Mesodermal cell (in vitro differentiated cells): ENCODE data around the gene MGMT.

Experiments
- H3K27ac ChIP-seq: 2 replicates; pipeline ENCODE4 v1.7.0; 2013; ENCODE audit warnings: mild to moderate bottlenecking, low read depth, low read length, moderate library complexity; ENCODE audit not compliant: severe bottlenecking
- H3K36me3 ChIP-seq: 2 replicates; pipeline ENCODE4 v1.7.1; 2013; ENCODE audit warnings: mild to moderate bottlenecking, low read length, moderate library complexity; ENCODE audit not compliant: control insufficient read depth, insufficient read depth
- H3K4me1 ChIP-seq: one replicate; pipeline ENCODE4 v1.7.1; 2013; ENCODE audit warnings: mild to moderate bottlenecking, low read length; ENCODE audit not compliant: insufficient read depth, control insufficient read depth, poor library complexity, severe bottlenecking
- H3K4me3 ChIP-seq: 2 replicates; pipeline ENCODE4 v1.7.0; 2013; ENCODE audit warnings: low read length, control low read depth, mild to moderate bottlenecking; ENCODE audit not compliant: insufficient read depth, poor library complexity, severe bottlenecking; ENCODE audit errors: extremely low read depth
- H3K9me3 ChIP-seq: 2 replicates; pipeline ENCODE4 v1.7.1; 2013; ENCODE audit warnings: mild to moderate bottlenecking, low read length, moderate library complexity; ENCODE audit not compliant: control insufficient read depth
- WGBS, 2 experiments: methylation state at CpG; one replicate each; pipeline ENCODE4 v1.1.5; 2013; ENCODE audit warnings: missing lambda C conversion rate in 2 of 2; ENCODE audit not compliant: insufficient coverage in 2 of 2; 5-methylcytosine and 5-hydroxymethylcytosine counted together

MGMT gene

DNA sequence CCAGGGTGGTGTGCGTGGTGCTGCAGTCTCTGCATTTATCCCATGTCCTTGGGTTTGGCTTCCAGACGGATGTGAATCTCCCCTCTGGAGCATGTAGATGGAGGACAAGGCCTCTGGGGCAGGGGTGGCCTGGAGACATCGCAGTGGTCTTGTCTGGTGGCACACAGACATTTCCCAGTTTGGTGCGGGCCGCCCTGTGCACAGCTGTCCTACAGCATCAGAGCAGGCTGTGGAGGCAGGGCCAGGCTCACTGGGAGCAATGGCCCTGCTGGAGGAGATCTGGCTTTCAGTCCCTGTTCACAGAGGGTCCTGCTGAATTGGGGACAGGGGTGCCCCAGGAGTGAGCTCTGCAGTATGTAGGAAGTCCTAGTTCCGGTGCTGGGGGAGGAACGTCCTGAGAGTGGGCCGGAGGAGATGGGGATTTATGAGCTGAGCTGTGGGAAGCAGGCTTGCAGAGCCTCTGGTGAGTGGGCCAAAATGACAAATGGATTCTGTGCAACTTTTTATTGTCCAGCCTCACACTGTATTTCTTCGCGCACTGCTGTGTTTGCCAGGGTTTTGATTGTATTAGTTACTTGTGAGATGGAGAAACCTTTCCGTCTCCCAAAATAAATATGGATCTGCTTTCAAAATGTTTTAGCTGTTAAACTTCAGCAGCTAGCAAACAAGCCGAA, 40.3 kb downstream of the MGMT start:
- whole genome bisulfite sequencing, 2 experiments = 93 to 98% methylated on average over 9 of the region's 12 CpGs
- no peaks in the 10 kb centered on the region for H3K4me1 ChIP-seq
- peaks cover 3% of the 10 kb centered on the region for H3K9me3 ChIP-seq
- H3K4me3 ChIP-seq = no peak overlapping the region
- no peaks in the 10 kb centered on the region for H3K36me3 ChIP-seq
- no peak overlapping the region for H3K27ac ChIP-seq

DNA sequence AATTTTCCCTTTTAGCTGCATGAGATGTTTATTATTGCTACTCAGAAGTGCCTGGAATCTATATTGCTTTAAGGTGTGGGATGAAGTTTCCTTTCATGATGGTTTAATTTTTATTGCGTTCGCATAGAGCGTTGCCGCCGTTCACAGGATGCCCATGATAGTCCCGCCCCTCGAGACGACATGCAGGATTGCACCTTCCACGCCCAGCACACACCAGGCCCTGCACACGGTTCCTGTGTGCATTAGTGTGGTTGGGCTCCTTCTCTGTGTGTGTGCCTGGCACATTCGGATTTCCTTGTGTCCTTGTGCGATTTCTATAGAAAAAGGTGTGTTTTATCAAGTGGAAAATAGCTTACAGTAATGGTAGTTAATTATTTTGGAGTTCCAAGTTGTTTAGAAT, 42.1 kb downstream of the MGMT start:
- 89 to 94% methylated on average over 5 to 10 of the region's 12 CpGs for WGBS, 2 experiments
- Histone ChIP-seq H3K27ac (no peak overlapping the region), H3K4me3 (no peak overlapping the region), H3K36me3 (no peaks in the 10 kb centered on the region), H3K4me1 (no peaks in the 10 kb centered on the region), H3K9me3 (peaks cover 3% of the 10 kb centered on the region)

DNA sequence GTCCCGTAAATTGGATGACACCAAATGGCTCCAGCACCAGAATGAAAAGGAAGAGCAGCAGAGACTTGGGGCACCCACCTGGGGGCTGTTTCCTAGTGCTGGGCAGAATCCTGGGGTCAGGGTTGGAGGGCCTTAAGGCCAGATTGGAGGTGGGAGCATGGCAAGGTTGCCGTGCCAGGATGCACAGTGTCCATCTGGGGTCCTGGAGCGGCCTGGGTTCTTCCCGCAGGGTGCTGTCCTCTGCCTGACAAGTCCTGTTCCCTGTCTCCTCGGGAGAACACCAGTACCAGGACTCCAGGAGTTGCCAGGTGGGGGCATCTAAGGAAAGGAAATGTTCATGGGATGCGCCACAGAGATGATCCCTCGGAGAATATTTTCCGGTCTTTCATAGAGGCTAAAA, 42.8 kb downstream of the MGMT start:
- Histone ChIP-seq H3K27ac (no peak overlapping the region), H3K36me3 (no peaks in the 10 kb centered on the region), H3K4me1 (no peaks in the 10 kb centered on the region), H3K4me3 (no peak overlapping the region), H3K9me3 (peaks cover 3% of the 10 kb centered on the region)
- 67 to 80% methylated on average over 3 to 7 of the region's 8 CpGs for WGBS, 2 experiments

DNA sequence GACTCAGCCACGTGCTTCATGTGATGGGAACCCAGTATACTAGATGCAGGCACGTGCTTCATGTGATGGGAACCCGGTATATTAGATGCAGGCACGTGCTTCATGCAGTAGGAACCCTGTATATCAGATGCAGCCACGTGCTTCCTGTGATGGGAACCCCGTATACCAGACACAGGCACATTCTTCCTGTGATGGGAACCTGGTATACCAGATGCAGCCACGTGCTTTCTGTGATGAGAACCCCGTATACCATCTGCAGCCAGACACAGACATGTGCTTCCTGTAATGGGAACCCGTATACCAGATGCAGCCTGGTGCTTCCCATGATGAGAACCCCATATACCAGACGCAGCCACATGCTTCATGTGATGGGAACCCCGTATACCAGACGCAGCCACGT, 44.0 kb downstream of the MGMT start:
- WGBS, 2 experiments = 93 to 96% methylated on average over 13 of the region's 13 CpGs
- Histone ChIP-seq H3K4me3 (no peak overlapping the region), H3K9me3 (peaks cover 3% of the 10 kb centered on the region)

DNA sequence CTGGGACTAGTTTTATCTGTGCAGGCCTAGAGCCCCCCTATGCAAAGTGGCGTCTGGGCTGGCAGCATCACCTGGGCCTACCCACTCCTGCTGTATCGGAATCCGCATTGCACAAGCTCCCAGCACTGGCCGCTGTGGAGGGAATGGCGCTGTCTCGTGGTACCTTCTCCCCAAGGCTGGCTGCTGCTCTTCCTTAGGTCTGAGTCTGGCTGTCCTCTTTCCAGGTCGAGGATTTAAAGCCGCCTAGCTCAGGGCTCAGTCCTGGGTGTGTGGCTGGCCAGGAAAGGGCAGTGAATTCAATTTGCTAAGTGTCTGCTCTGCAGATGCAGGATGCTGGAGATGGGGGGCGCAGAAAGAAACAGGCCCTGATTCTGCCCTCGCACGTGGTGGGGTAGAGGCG, 44.7 kb downstream of the MGMT start:
- 91 to 92% methylated on average over 11 to 12 of the region's 12 CpGs for WGBS, 2 experiments
- H3K36me3 ChIP-seq = no peaks in the 10 kb centered on the region
- no peak overlapping the region for H3K27ac ChIP-seq
- no peak overlapping the region for H3K4me3 ChIP-seq
- H3K9me3 ChIP-seq = peaks cover 3% of the 10 kb centered on the region
- H3K4me1 ChIP-seq = no peaks in the 10 kb centered on the region

More for the DNA sequence above, 44.0 kb downstream of the MGMT start:
- H3K36me3 ChIP-seq = no peaks in the 10 kb centered on the region
- no peak overlapping the region for H3K27ac ChIP-seq
- H3K4me1 ChIP-seq = no peaks in the 10 kb centered on the region

DNA sequence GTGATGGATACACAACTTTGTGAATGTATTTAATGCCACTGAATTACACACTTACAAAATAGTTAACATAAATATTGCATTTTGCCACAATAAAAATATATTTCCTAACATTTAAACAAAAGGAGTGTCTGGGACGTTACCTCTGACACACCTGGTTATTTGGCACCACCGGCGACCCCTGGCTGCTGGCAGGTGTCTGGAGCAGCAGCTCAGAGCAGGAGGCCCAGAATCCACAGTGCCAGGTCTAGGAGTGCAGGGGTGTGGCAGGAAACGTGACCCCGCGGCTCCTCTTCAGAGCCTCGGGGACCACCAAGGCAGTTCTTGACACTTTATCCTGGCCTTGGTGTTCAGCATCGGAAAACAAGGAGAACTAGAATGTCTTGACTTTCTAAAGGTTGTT, 46.3 kb downstream of the MGMT start:
- no peak overlapping the region for H3K4me3 ChIP-seq
- no peaks in the 10 kb centered on the region for H3K4me1 ChIP-seq
- WGBS, 2 experiments = 73 to 81% methylated on average over 8 of the region's 8 CpGs

DNA sequence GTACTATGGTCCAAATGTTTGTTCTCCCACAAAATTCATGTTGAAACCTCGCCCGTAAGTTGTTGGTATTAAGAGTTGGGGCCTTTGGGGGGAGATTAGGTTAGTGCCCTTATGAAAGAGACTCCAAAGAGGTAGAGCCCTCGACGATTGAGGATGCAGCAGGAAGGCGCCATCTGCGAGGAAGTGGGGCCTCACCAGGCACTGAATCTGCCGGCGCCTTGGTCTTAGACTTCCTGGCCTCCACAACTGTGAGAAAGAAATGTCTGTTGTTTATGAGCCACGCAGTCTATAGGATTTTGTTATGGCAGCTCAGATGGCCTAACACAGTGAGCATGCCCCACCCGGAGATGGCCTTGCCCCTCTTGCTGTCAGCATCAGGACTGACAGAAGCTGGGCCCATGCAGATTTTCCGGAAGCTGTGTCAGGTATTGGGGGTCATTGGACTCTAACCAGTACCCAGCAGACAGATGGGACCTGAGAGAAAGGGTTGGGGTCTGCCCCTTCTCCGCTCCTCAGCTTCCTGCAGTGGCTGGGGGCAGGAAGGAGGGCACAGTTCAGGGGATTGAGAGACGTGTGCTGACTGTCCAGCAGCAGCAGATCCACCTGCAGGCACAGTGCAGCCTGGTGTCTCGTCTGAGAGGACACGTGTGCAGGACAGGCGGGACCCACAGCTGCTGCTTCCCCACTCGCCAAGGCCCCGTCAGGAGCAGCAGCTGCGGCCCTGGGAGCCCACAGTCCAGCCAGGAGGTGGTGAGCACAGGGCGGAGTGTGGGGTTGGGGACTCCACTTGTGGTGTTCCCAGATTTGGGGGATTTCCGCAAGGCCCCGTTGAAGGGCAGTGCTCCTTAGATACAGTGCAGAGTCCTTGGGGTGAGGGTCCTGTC, 47.8 kb downstream of the MGMT start:
- no peaks in the 10 kb centered on the region for H3K9me3 ChIP-seq
- 88 to 90% methylated on average over 15 to 22 of the region's 22 CpGs for WGBS, 2 experiments
- H3K4me3 ChIP-seq = no peak overlapping the region
- H3K27ac ChIP-seq = no peak overlapping the region
- H3K36me3 ChIP-seq = no peaks in the 10 kb centered on the region
- H3K4me1 ChIP-seq = no peaks in the 10 kb centered on the region

More for the DNA sequence above, 46.3 kb downstream of the MGMT start:
- Histone ChIP-seq H3K27ac (no peak overlapping the region), H3K9me3 (no peaks in the 10 kb centered on the region), H3K36me3 (no peaks in the 10 kb centered on the region)

DNA sequence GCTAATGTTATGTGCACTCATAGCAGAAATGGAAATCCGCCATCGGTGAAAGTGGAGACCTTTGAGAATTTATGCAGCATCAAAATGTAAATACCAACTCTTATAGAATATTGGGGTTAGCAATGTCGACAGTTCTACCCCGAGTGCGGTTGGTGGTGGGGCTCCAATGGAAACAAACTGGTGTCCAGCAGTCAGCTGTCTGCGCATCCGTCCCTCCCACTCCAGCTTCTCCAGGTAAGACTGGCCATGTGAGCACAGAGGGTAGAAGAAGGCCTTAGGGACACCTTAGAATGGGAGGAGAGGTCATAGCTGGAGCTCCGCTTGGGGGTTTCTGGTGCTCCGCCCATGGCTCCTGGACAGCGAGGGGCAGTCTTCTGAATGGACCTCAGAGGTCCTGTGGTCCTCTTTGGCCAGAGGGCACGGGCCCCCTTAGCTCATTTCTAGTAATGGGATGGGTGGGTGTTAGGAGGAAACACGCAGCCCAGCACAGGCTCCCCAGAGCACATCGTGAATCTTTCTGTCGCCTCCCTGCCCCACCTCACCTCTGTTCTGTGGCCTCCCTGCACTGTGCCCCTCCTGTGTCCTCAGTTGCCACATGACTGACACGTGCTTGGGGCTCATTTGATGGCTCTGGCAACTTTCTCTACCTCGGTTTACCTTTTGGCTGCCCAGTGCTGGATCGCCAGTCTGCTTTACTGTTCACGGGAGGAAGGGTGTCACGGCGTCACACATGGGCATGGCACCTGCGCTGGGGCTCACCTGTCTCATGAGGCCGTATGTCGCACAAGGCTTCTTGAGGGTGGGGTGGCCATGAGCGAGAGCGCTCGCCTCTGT, 50.0 kb downstream of the MGMT start:
- Histone ChIP-seq H3K27ac (no peak overlapping the region), H3K4me1 (peaks cover 3% of the 10 kb centered on the region), H3K36me3 (no peaks in the 10 kb centered on the region), H3K4me3 (no peak overlapping the region), H3K9me3 (no peaks in the 10 kb centered on the region)
- 87 to 91% methylated on average over 9 to 17 of the region's 26 CpGs for WGBS, 2 experiments

DNA sequence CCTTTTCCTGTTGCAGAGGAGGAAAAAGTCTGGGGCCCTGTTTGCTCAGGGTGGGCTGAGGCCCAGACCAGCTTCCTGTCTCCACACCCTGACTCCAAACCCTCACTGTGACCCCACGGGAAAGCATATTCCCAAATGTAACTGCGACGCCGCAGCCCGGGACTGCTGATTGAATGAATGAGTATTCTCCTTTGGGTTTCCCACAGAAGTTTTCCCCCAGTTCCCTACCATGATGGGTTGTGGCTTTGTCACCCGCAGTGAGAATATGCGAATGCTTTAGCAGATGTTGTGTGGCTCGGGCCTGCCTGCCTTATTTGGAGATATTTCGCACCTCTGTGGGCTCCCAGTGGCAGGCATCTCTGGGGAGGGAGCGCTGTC, 50.6 kb downstream of the MGMT start:
- H3K27ac ChIP-seq = no peak overlapping the region
- peaks cover 3% of the 10 kb centered on the region for H3K4me1 ChIP-seq
- WGBS, 2 experiments = 89 to 92% methylated on average over 3 to 7 of the region's 10 CpGs
- no peaks in the 10 kb centered on the region for H3K9me3 ChIP-seq
- H3K4me3 ChIP-seq = no peak overlapping the region
- H3K36me3 ChIP-seq = no peaks in the 10 kb centered on the region

DNA sequence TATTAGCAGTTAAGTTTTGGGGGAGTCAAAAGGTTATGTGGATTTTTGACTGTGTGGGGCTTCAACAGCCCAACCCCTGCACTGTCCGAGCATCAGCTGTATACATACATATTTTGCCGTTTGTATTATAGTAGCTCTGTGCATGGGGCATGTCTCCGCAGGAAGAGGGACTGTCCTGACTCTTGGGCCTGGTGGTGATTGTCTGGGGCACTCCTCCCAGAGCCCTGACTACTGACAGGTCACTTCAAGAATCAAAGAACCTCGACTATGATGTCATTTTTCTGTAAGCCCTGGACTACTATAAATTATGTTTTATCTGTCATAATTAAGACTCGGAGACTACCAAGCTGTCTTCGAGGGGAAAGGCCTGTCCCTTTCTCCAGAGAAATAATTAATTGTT, 51.8 kb downstream of the MGMT start:
- 0 to 53% methylated on average over 1 to 3 of the region's 6 CpGs for WGBS, 2 experiments
- H3K4me1 ChIP-seq = peaks cover 3% of the 10 kb centered on the region
- no peak overlapping the region for H3K4me3 ChIP-seq
- no peak overlapping the region for H3K27ac ChIP-seq
- no peaks in the 10 kb centered on the region for H3K9me3 ChIP-seq
- no peaks in the 10 kb centered on the region for H3K36me3 ChIP-seq
